Body of pancreas (tissue), 4 donors: ENCODE results near the gene COQ5.

Experiments
- POLR2A ChIP-seq, 3 donors: fragments of 450-650 bp; IDR thresholded peaks; one replicate each; pipeline ENCODE4 v1.6.1; 2016; ENCODE audit warnings: antibody characterized with exemption in 3 of 3, mild to moderate bottlenecking in 2 of 3
- TF ChIP-seq, protein P1 (sequence below), 7 experiments: fragments of 450-650 bp in 4 of 7; fragments of 200-600 bp in 3 of 7; sonication (generic) in 3 of 7; IDR thresholded peaks; one replicate each; pipeline ENCODE4 v1.5.1; 2016 to 2019; ENCODE audit warnings: antibody characterized with exemption in 7 of 7

DNA sequence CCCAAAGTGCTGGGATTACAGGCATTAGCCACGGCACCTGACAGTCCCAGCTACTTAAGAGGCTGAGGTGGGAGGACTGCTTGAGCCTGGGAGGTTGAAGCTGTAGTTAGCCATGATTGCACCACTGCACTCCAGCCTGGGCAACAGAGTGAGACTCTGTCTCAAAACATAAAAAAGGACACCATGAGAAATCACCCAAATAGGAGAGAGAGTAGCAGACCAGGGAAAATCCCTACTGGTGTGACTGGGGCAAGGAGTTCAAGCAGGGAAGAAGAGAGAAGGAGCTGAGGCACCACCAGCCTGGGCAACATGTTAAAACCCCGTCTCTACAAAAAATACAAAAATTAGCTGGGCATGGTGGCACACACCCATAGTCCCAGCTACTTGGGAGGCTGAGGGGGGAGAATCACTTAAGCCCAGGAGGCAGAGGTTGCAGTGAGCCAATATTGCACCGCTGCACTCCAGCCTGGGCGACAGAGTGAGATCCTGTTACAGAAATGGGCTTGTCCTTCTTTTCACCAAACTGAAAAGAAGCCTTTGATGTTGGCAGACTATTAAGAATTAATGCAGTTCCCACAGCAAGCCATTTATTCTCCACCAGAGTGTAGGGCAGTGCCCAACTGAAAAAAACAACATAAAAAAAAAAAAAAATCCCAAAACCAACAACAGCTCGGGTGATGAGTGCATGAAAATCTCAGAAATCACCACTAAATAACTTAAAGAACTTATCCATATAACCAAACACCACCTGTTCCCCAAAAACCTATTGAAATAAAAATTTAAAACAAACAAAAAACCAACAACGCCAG is 54.9 kb downstream of the COQ5 start:
- TF ChIP-seq, protein P1, sequence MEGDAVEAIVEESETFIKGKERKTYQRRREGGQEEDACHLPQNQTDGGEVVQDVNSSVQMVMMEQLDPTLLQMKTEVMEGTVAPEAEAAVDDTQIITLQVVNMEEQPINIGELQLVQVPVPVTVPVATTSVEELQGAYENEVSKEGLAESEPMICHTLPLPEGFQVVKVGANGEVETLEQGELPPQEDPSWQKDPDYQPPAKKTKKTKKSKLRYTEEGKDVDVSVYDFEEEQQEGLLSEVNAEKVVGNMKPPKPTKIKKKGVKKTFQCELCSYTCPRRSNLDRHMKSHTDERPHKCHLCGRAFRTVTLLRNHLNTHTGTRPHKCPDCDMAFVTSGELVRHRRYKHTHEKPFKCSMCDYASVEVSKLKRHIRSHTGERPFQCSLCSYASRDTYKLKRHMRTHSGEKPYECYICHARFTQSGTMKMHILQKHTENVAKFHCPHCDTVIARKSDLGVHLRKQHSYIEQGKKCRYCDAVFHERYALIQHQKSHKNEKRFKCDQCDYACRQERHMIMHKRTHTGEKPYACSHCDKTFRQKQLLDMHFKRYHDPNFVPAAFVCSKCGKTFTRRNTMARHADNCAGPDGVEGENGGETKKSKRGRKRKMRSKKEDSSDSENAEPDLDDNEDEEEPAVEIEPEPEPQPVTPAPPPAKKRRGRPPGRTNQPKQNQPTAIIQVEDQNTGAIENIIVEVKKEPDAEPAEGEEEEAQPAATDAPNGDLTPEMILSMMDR (IDR thresholded peaks at IDR 0.05), result no peak
- TF ChIP-seq POLR2A (IDR thresholded peaks at IDR 0.05), result no peak
